Metanephros (tissue), 1 donor: ENCODE data around the gene TRIM51G. TPM values are rescaled to one million over a fixed set of nuclear protein-coding genes. Genes with fewer than 3 reads are reported as not detected.

Source experiments
- total RNA-seq: library from RNA; depleted of rRNA; stranded (reverse); fragments of >200 nt; gene quantifications from one replicate; pipeline ENCODE4 v1.2.3, GENCODE V29; 2014

The TRIM51G gene
- not detected for total RNA-seq

GRCh38 chr11:48983785-48984184, at the start of gene TRIM51G:
Gene TRIM51G, minus strand, starts transcription at chr11:48983885. Its CDS starts 2,190 bp downstream, at chr11:48981695.

GRCh38 chr11:49028523-49028922, 44.8 kb upstream of the TRIM51G start, which contains the start of gene TRIM49B:
Gene TRIM49B, plus strand, starts transcription at chr11:49028823. Its CDS starts 2,777 bp downstream, at chr11:49031600.

Other genes starting within 250 kb of the TRIM51G start
- not detected for gene TRIM49B, start 44.9 kb upstream of the TRIM51G start, total RNA-seq
- gene TRIM64C, start 75.2 kb upstream of the TRIM51G start, total RNA-seq: not detected
- gene FOLH1, start 224.7 kb upstream of the TRIM51G start, total RNA-seq: 9.9 TPM